GM12874 (cell line): ENCODE data around the gene RHO.

ENCODE experiments used
- CTCF ChIP-seq: IDR thresholded peaks from 2 replicates; pipeline ENCODE4 v1.5.1; 2011; ENCODE audit warnings: low read depth, mild to moderate bottlenecking, control low read depth, low read length, moderate library complexity; ENCODE audit not compliant: insufficient read depth

RHO gene

GRCh38 chr3:129514110-129514509 lies 14.3 kb upstream of the RHO start:
- TF ChIP-seq CTCF = no peak

- no peak for TF ChIP-seq CTCF
These were observed 13.9 kb upstream of the RHO start for GRCh38 chr3:129514563-129514962.

- TF ChIP-seq CTCF = no peak
These were observed 10.9 kb upstream of the RHO start for GRCh38 chr3:129517516-129517915.

GRCh38 chr3:129518038-129518561 lies 10.3 kb upstream of the RHO start:
- no peak for TF ChIP-seq CTCF

- no peak for TF ChIP-seq CTCF
These were observed 9.9 kb upstream of the RHO start for GRCh38 chr3:129518581-129518980.

- TF ChIP-seq CTCF = no peak
These were observed 9.0 kb upstream of the RHO start for GRCh38 chr3:129519449-129519848.

GRCh38 chr3:129519896-129520715 lies 8.3 kb upstream of the RHO start:
- TF ChIP-seq CTCF = no peak
